HG03039 (cell line): ENCODE measurements around the gene POFUT1.
"Not testable (repeated sequence)": the region's sequence is repeated elsewhere in the genome, so short reads cannot be mapped to it uniquely, and the experiment has no call there.

Experiments used
- ATAC-seq: cut with Tn5 transposase; IDR thresholded peaks from one replicate; pipeline ENCODE4 v1.9.1; 2021; ENCODE audit warnings: mild to moderate bottlenecking, moderate library complexity; ENCODE audit not compliant: unreplicated experiment

Gene POFUT1

GRCh38 chr20:32263398-32263954, 55.8 kb downstream of the POFUT1 start:
- ATAC-seq = no peak

- no peak for ATAC-seq
Observed at GRCh38 chr20:32271620-32272019, 63.9 kb downstream of the POFUT1 start.

- no peak for ATAC-seq
Observed at GRCh38 chr20:32274359-32274758, 66.7 kb downstream of the POFUT1 start.

GRCh38 chr20:32275163-32275562, 67.5 kb downstream of the POFUT1 start:
- not testable (repeated sequence) for ATAC-seq

- peak; percentile 85 for ATAC-seq
Observed at GRCh38 chr20:32277361-32278198, 69.9 kb downstream of the POFUT1 start, which contains the start of gene KIF3B. KIF3B (plus strand) TSS chr20:32277651; CDS start chr20:32309778, 32,127 bp downstream.

GRCh38 chr20:32278199-32278643, 70.5 kb downstream of the POFUT1 start:
- ATAC-seq = peak; percentile 51

- ATAC-seq = no peak
Observed at GRCh38 chr20:32281711-32282110, 74.0 kb downstream of the POFUT1 start.

- ATAC-seq = no peak
Observed at GRCh38 chr20:32282461-32282860, 74.8 kb downstream of the POFUT1 start.

GRCh38 chr20:32285082-32285620, 77.5 kb downstream of the POFUT1 start:
- ATAC-seq = no peak

GRCh38 chr20:32285621-32286371, 78.1 kb downstream of the POFUT1 start:
- no peak for ATAC-seq

- ATAC-seq = no peak
Observed at GRCh38 chr20:32287231-32287638, 79.6 kb downstream of the POFUT1 start.
